ENCODE results near the gene PLXNA3.
A peak's percentile ranks its signal among the peaks of the same experiment; 100 is the strongest.

PLXNA3 gene

GRCh38 chrX:154462396-154462795 is 4.3 kb downstream of the PLXNA3 start:
- H3K4me3 Mint-ChIP-seq = no peak overlapping the region
- peaks cover 4% of the 10 kb centered on the region for H3K36me3 Mint-ChIP-seq (ENCODE audit: low read depth)
- H3K4me1 Mint-ChIP-seq (ENCODE audit: low read depth) = peaks cover 2% of the 10 kb centered on the region
- H3K27me3 Mint-ChIP-seq = no peaks in the 10 kb centered on the region
- H3K27ac Mint-ChIP-seq = no peak overlapping the region
- H3K9me3 Mint-ChIP-seq = no peaks in the 10 kb centered on the region

- H3K36me3 Mint-ChIP-seq (ENCODE audit: low read depth) = peaks cover 4% of the 10 kb centered on the region
- no peaks in the 10 kb centered on the region for H3K9me3 Mint-ChIP-seq
- H3K27ac Mint-ChIP-seq = no peak overlapping the region
- H3K4me1 Mint-ChIP-seq (ENCODE audit: low read depth) = no peaks in the 10 kb centered on the region
- H3K4me3 Mint-ChIP-seq = no peak overlapping the region
- no peaks in the 10 kb centered on the region for H3K27me3 Mint-ChIP-seq
These were observed 5.6 kb downstream of the PLXNA3 start for GRCh38 chrX:154463611-154464220.

GRCh38 chrX:154464806-154465365 is 6.8 kb downstream of the PLXNA3 start:
- Mint-ChIP-seq H3K36me3 (ENCODE audit: low read depth) (peaks cover 4% of the 10 kb centered on the region), H3K27me3 (no peaks in the 10 kb centered on the region), H3K4me1 (ENCODE audit: low read depth) (no peaks in the 10 kb centered on the region), H3K27ac (no peak overlapping the region), H3K9me3 (no peaks in the 10 kb centered on the region), H3K4me3 (no peak overlapping the region)

GRCh38 chrX:154465601-154466000 is 7.5 kb downstream of the PLXNA3 start:
- Mint-ChIP-seq H3K9me3 (no peaks in the 10 kb centered on the region), H3K4me3 (no peak overlapping the region), H3K4me1 (ENCODE audit: low read depth) (no peaks in the 10 kb centered on the region), H3K27me3 (no peaks in the 10 kb centered on the region), H3K27ac (no peak overlapping the region), H3K36me3 (ENCODE audit: low read depth) (peaks cover 4% of the 10 kb centered on the region)

GRCh38 chrX:154466036-154466435 is 8.0 kb downstream of the PLXNA3 start:
- Mint-ChIP-seq H3K4me3 (no peak overlapping the region), H3K9me3 (no peaks in the 10 kb centered on the region), H3K36me3 (ENCODE audit: low read depth) (peaks cover 4% of the 10 kb centered on the region), H3K27ac (no peak overlapping the region), H3K4me1 (ENCODE audit: low read depth) (no peaks in the 10 kb centered on the region), H3K27me3 (no peaks in the 10 kb centered on the region)

GRCh38 chrX:154466907-154467306 is 8.8 kb downstream of the PLXNA3 start:
- Mint-ChIP-seq H3K4me3 (no peak overlapping the region), H3K4me1 (ENCODE audit: low read depth) (no peaks in the 10 kb centered on the region), H3K9me3 (no peaks in the 10 kb centered on the region), H3K27ac (no peak overlapping the region), H3K27me3 (no peaks in the 10 kb centered on the region), H3K36me3 (ENCODE audit: low read depth) (no peaks in the 10 kb centered on the region)

- no peak overlapping the region for H3K27ac Mint-ChIP-seq
- H3K4me3 Mint-ChIP-seq = no peak overlapping the region
- H3K27me3 Mint-ChIP-seq = no peaks in the 10 kb centered on the region
- H3K36me3 Mint-ChIP-seq (ENCODE audit: low read depth) = no peaks in the 10 kb centered on the region
- no peaks in the 10 kb centered on the region for H3K9me3 Mint-ChIP-seq
- no peaks in the 10 kb centered on the region for H3K4me1 Mint-ChIP-seq (ENCODE audit: low read depth)
These were observed 9.5 kb downstream of the PLXNA3 start for GRCh38 chrX:154467556-154467955.

GRCh38 chrX:154468217-154468616 is 10.1 kb downstream of the PLXNA3 start:
- H3K9me3 Mint-ChIP-seq = no peaks in the 10 kb centered on the region
- no peaks in the 10 kb centered on the region for H3K4me1 Mint-ChIP-seq (ENCODE audit: low read depth)
- no peaks in the 10 kb centered on the region for H3K36me3 Mint-ChIP-seq (ENCODE audit: low read depth)
- no peaks in the 10 kb centered on the region for H3K27me3 Mint-ChIP-seq
- no peak overlapping the region for H3K27ac Mint-ChIP-seq
- no peak overlapping the region for H3K4me3 Mint-ChIP-seq

GRCh38 chrX:154469114-154469513 is 11.0 kb downstream of the PLXNA3 start:
- Mint-ChIP-seq H3K27me3 (no peaks in the 10 kb centered on the region), H3K4me3 (no peak overlapping the region), H3K27ac (no peak overlapping the region), H3K4me1 (ENCODE audit: low read depth) (no peaks in the 10 kb centered on the region), H3K9me3 (no peaks in the 10 kb centered on the region), H3K36me3 (ENCODE audit: low read depth) (no peaks in the 10 kb centered on the region)

GRCh38 chrX:154469880-154470279 is 11.8 kb downstream of the PLXNA3 start:
- no peaks in the 10 kb centered on the region for H3K27me3 Mint-ChIP-seq
- H3K36me3 Mint-ChIP-seq (ENCODE audit: low read depth) = no peaks in the 10 kb centered on the region

GRCh38 chrX:154470434-154470833 is 12.4 kb downstream of the PLXNA3 start:
- H3K27ac Mint-ChIP-seq = no peak overlapping the region
- H3K4me1 Mint-ChIP-seq (ENCODE audit: low read depth) = peaks cover under 1% of the 10 kb centered on the region
- no peaks in the 10 kb centered on the region for H3K27me3 Mint-ChIP-seq
- H3K36me3 Mint-ChIP-seq (ENCODE audit: low read depth) = peaks cover 2% of the 10 kb centered on the region
- H3K9me3 Mint-ChIP-seq = no peaks in the 10 kb centered on the region
- H3K4me3 Mint-ChIP-seq = no peak overlapping the region

More at GRCh38 chrX:154469880-154470279, 11.8 kb downstream of the PLXNA3 start:
- no peak overlapping the region for H3K4me3 Mint-ChIP-seq
- no peaks in the 10 kb centered on the region for H3K4me1 Mint-ChIP-seq (ENCODE audit: low read depth)
- H3K27ac Mint-ChIP-seq = no peak overlapping the region
- no peaks in the 10 kb centered on the region for H3K9me3 Mint-ChIP-seq

GRCh38 chrX:154470914-154471568 is 13.0 kb downstream of the PLXNA3 start:
- H3K27me3 Mint-ChIP-seq = no peaks in the 10 kb centered on the region
- H3K36me3 Mint-ChIP-seq (ENCODE audit: low read depth) = peaks cover 5% of the 10 kb centered on the region
- H3K9me3 Mint-ChIP-seq = no peaks in the 10 kb centered on the region
- H3K27ac Mint-ChIP-seq = no peak overlapping the region
- H3K4me3 Mint-ChIP-seq = no peak overlapping the region
- peaks cover 4% of the 10 kb centered on the region for H3K4me1 Mint-ChIP-seq (ENCODE audit: low read depth)

GRCh38 chrX:154471839-154472684 is 14.0 kb downstream of the PLXNA3 start:
- Mint-ChIP-seq H3K4me1 (ENCODE audit: low read depth) (peaks cover 4% of the 10 kb centered on the region), H3K27me3 (no peaks in the 10 kb centered on the region), H3K36me3 (ENCODE audit: low read depth) (peaks cover 5% of the 10 kb centered on the region), H3K4me3 (no peak overlapping the region), H3K27ac (no peak overlapping the region), H3K9me3 (no peaks in the 10 kb centered on the region)

GRCh38 chrX:154472685-154473632 is 14.9 kb downstream of the PLXNA3 start:
- Mint-ChIP-seq H3K4me3 (no peak overlapping the region), H3K36me3 (ENCODE audit: low read depth) (peaks cover 5% of the 10 kb centered on the region)

More at GRCh38 chrX:154472685-154473632, 14.9 kb downstream of the PLXNA3 start:
- H3K27ac Mint-ChIP-seq = peak overlapping the region; percentile 45
- H3K9me3 Mint-ChIP-seq = no peaks in the 10 kb centered on the region
- H3K27me3 Mint-ChIP-seq = no peaks in the 10 kb centered on the region
- peaks cover 10% of the 10 kb centered on the region for H3K4me1 Mint-ChIP-seq (ENCODE audit: low read depth)

All from stimulated activated naive CD8-positive, alpha-beta T cell treated with anti-CD3 and anti-CD28 coated beads, Interleukin-15, Interleukin-2, amounts not matched to agents 100 ng/mL and 50 ng/mL, for 24 hours (primary cell).